ENCODE measurements around the gene SV2B. TPM values are rescaled to one million over a fixed set of nuclear protein-coding genes. Genes with fewer than 3 reads are reported as not detected.

Gene SV2B
- total and polyA plus RNA-seq, 12 donors, result 0.16 to 7.5 (median 3.0) TPM

DNA sequence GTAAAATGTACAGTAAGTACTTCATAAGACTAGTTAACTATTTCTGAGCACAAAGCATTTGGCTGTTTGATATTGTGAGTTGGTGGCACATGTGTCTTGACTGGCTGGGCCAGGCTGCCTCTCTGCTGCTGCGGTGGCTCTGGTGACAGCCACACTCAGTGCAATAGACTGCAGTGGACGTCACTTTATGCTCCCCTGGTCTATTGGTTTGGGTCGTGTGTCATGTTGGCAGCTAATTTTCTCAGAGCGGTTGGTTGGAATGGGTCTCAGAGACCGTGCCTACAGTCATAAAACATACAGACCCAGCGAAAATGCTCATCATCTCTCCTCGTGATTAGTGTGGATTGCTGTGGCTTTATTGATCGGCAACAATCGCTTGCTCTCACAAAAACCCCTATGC lies 71.3 kb downstream of the SV2B start:
- H3K36me3 ChIP-seq (replicated peaks in 1 of 2), result no peaks in the 10 kb centered on the region
- TF ChIP-seq, protein P1, sequence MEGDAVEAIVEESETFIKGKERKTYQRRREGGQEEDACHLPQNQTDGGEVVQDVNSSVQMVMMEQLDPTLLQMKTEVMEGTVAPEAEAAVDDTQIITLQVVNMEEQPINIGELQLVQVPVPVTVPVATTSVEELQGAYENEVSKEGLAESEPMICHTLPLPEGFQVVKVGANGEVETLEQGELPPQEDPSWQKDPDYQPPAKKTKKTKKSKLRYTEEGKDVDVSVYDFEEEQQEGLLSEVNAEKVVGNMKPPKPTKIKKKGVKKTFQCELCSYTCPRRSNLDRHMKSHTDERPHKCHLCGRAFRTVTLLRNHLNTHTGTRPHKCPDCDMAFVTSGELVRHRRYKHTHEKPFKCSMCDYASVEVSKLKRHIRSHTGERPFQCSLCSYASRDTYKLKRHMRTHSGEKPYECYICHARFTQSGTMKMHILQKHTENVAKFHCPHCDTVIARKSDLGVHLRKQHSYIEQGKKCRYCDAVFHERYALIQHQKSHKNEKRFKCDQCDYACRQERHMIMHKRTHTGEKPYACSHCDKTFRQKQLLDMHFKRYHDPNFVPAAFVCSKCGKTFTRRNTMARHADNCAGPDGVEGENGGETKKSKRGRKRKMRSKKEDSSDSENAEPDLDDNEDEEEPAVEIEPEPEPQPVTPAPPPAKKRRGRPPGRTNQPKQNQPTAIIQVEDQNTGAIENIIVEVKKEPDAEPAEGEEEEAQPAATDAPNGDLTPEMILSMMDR (IDR thresholded peaks at IDR 0.05), result no peak
- no peak for TF ChIP-seq POLR2A (IDR thresholded peaks at IDR 0.05)
- H3K9me3 ChIP-seq (replicated peaks in 1 of 3), result no peaks in the 10 kb centered on the region
- no peak overlapping the region for H3K4me3 ChIP-seq
- H3K27ac ChIP-seq, result no peak overlapping the region
- WGBS, 4 donors, result 74 to 82% (median 76%) methylated on average over 9 of the region's 9 CpGs
- H3K4me1 ChIP-seq (replicated peaks in 1 of 2), result no peaks in the 10 kb centered on the region
- no peaks in the 10 kb centered on the region for H3K27me3 ChIP-seq
- no peak for DNase-seq
- intact Hi-C loops (cut with DNase I), result no loop called here

DNA sequence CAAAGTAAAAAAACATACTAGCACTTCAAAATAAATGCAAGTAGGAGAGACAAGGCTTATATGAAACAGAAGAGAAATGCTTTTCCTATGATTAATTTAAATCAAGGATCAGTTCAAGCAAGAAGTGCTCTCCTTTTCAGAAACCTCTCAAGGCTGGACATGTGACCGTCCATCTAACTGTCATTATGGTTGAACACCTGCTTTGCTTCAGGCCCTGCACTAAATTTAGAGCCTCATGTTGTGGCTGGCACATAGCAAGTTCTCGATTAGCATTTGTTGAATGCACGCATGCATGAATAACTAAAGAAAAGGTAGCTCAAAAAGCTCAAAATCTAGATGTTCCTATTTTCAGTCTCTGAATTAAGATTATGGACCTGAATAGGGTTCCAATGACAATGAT lies 82.0 kb downstream of the SV2B start:
- DNase-seq, result no peak
- intact Hi-C loops (cut with DNase I), result no loop called here
- Histone ChIP-seq H3K4me1 (replicated peaks in 1 of 2) (peaks cover 0 to 17% of the 10 kb centered on the region in 2 donors), H3K36me3 (replicated peaks in 1 of 2) (no peaks in the 10 kb centered on the region), H3K4me3 (no peak overlapping the region), H3K27ac (no peak overlapping the region), H3K9me3 (replicated peaks in 1 of 3) (no peaks in the 10 kb centered on the region), H3K27me3 (no peaks in the 10 kb centered on the region)
- 68 to 90% (median 81%) methylated on average over 3 of the region's 3 CpGs for WGBS, 4 donors
- no peak for TF ChIP-seq POLR2A (IDR thresholded peaks at IDR 0.05)
- TF ChIP-seq, protein P1 (IDR thresholded peaks at IDR 0.05), result no peak

DNA sequence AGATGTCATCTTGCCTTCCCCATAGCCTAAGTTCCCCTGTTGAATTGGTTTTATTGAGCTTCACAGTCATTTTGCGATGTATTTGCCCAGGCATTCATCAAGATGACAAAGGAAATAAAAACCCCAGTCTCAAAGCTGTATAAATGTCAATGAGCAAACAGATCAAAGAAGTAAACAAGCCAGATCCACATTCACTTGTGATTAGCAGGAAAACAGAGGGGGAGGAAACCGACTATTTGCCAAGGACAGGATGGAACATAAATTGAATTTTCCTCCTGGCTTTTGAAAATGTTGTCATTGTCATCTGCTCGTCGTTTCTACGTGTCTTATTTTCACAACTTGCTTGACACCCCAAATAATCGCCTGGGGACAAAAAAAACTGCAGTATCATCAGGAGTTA lies 83.5 kb downstream of the SV2B start:
- no peaks in the 10 kb centered on the region for H3K9me3 ChIP-seq (replicated peaks in 1 of 3)
- H3K4me3 ChIP-seq, result no peak overlapping the region
- no peaks in the 10 kb centered on the region for H3K27me3 ChIP-seq
- no peak overlapping the region for H3K27ac ChIP-seq
- H3K36me3 ChIP-seq (replicated peaks in 1 of 2), result no peaks in the 10 kb centered on the region
- peaks cover 0 to 17% of the 10 kb centered on the region in 2 donors for H3K4me1 ChIP-seq (replicated peaks in 1 of 2)
- 10 to 35% (median 16%) methylated on average over 6 of the region's 6 CpGs for WGBS, 4 donors
- no peak for TF ChIP-seq POLR2A (IDR thresholded peaks at IDR 0.05)
- TF ChIP-seq, protein P1 (IDR thresholded peaks at IDR 0.05), result no peak
- no peak for DNase-seq
- intact Hi-C loops (cut with DNase I), result no loop called here

DNA sequence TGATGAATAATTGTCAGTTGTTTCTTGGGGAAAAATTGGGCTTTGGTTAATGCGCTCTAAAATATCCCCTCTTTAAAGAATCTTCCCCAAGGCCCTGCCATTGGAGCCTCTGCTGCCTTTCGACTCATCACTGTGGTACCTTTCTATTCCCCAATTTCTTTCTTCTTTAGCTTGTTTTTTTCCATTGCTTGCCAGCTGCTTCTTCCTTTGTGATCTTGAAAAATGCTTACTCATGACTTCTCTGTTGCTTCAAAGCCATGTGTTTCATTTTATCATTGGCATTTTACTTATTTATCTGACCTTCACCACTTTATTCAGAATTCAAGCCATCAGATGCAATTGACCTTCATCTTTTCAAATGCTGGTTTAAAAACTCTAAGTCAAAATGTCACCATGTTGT lies 84.4 kb downstream of the SV2B start:
- no peak for TF ChIP-seq POLR2A (IDR thresholded peaks at IDR 0.05)
- TF ChIP-seq, protein P1 (IDR thresholded peaks at IDR 0.05), result no peak
- H3K36me3 ChIP-seq (replicated peaks in 1 of 2), result no peaks in the 10 kb centered on the region
- peaks cover 0 to 17% of the 10 kb centered on the region in 2 donors for H3K4me1 ChIP-seq (replicated peaks in 1 of 2)
- no peaks in the 10 kb centered on the region for H3K9me3 ChIP-seq (replicated peaks in 1 of 3)
- intact Hi-C loops (cut with DNase I), result no loop called here
- no peaks in the 10 kb centered on the region for H3K27me3 ChIP-seq
- H3K4me3 ChIP-seq, result no peak overlapping the region
- WGBS, 4 donors, result 46 to 67% (median 54%) methylated on average over 2 of the region's 2 CpGs
- H3K27ac ChIP-seq, result no peak overlapping the region
- DNase-seq, result no peak

Measured in adrenal gland (tissue), 12 donors.